H9 (cell line): Measurements from ENCODE around the gene NEGR1. TPM values are rescaled to one million over a fixed set of nuclear protein-coding genes. Genes with fewer than 3 reads are reported as not detected.

Experiments
- DNase-seq: peaks from one replicate; pipeline ENCODE4 v3.0.0-alpha.2; 2017
- H2AFZ ChIP-seq: one replicate; pipeline ENCODE4 v1.6.1; 2013; ENCODE audit warnings: mild to moderate bottlenecking, low read length, control low read depth, moderate library complexity
- H2AK5ac ChIP-seq: 2 replicates; pipeline ENCODE4 v1.6.1; 2013; ENCODE audit warnings: low read length, control low read depth, mixed read lengths; ENCODE audit not compliant: insufficient read length
- H2BK120ac ChIP-seq: one replicate; pipeline ENCODE4 v1.6.1; 2013; ENCODE audit warnings: low read depth, mild to moderate bottlenecking, low read length, control low read depth, inconsistent platforms; ENCODE audit not compliant: poor library complexity, severe bottlenecking
- H2BK12ac ChIP-seq: 2 replicates; pipeline ENCODE4 v1.6.1; 2013; ENCODE audit warnings: low read length, control low read depth, mixed read lengths, low read depth; ENCODE audit not compliant: insufficient read length
- H2BK15ac ChIP-seq: 2 replicates; pipeline ENCODE4 v1.6.1; 2013; ENCODE audit warnings: low read depth, low read length, control low read depth
- H2BK20ac ChIP-seq: one replicate; pipeline ENCODE4 v1.6.1; 2013; ENCODE audit warnings: low read depth, mild to moderate bottlenecking, low read length, control low read depth, inconsistent platforms; ENCODE audit not compliant: poor library complexity, severe bottlenecking
- H2BK5ac ChIP-seq: 2 replicates; pipeline ENCODE4 v1.6.1; 2013; ENCODE audit warnings: low read length, control low read depth, mixed read lengths; ENCODE audit not compliant: insufficient read length
- H3K14ac ChIP-seq: 2 replicates; pipeline ENCODE4 v1.6.1; 2013; ENCODE audit warnings: low read length, control low read depth; ENCODE audit not compliant: insufficient read depth
- H3K18ac ChIP-seq: 2 replicates; pipeline ENCODE4 v1.6.1; 2013; ENCODE audit warnings: low read depth, mild to moderate bottlenecking, mixed read lengths, low read length, control low read depth; ENCODE audit not compliant: insufficient read length
- H3K23ac ChIP-seq: 2 replicates; pipeline ENCODE4 v1.6.1; 2013; ENCODE audit warnings: low read length, control low read depth, mixed read lengths, low read depth; ENCODE audit not compliant: insufficient read length
- H3K23me2 ChIP-seq: 2 replicates; pipeline ENCODE4 v1.6.1; 2013; ENCODE audit warnings: low read depth, mild to moderate bottlenecking, mixed read lengths, low read length, control low read depth; ENCODE audit not compliant: insufficient read length, poor library complexity, severe bottlenecking
- H3K27ac ChIP-seq: 2 replicates; pipeline ENCODE4 v1.5.1; 2013; ENCODE audit warnings: low read length, control low read depth, mixed read lengths, low read depth; ENCODE audit not compliant: insufficient read length
- H3K27me3 ChIP-seq: 2 replicates; pipeline ENCODE4 v1.6.1; 2013; ENCODE audit warnings: low read length, control low read depth, inconsistent platforms; ENCODE audit not compliant: insufficient read depth
- H3K4ac ChIP-seq: 2 replicates; pipeline ENCODE4 v1.6.1; 2013; ENCODE audit warnings: low read depth, mild to moderate bottlenecking, control low read depth, inconsistent platforms, low read length, moderate library complexity
- H3K4me1 ChIP-seq: 2 replicates; pipeline ENCODE4 v1.6.1; 2013; ENCODE audit warnings: low read length, control low read depth, inconsistent platforms; ENCODE audit not compliant: insufficient read depth
- H3K4me2 ChIP-seq: 2 replicates; pipeline ENCODE4 v1.6.1; 2013; ENCODE audit warnings: low read length, control low read depth, mixed read lengths; ENCODE audit not compliant: insufficient read length, insufficient read depth
- H3K56ac ChIP-seq: 2 replicates; pipeline ENCODE4 v1.6.1; 2013; ENCODE audit warnings: low read depth, mild to moderate bottlenecking, mixed read lengths, low read length, control low read depth; ENCODE audit not compliant: insufficient read length
- H3K79me1 ChIP-seq: 2 replicates; pipeline ENCODE4 v1.6.1; 2013; ENCODE audit warnings: low read depth, mild to moderate bottlenecking, moderate library complexity, low read length, control low read depth, inconsistent platforms; ENCODE audit not compliant: insufficient read depth, poor library complexity, severe bottlenecking
- H3K79me2 ChIP-seq: 2 replicates; pipeline ENCODE4 v1.6.1; 2013; ENCODE audit warnings: low read length, control low read depth, inconsistent platforms; ENCODE audit not compliant: insufficient read depth
- H3K9ac ChIP-seq: 2 replicates; pipeline ENCODE4 v1.6.1; 2013; ENCODE audit warnings: low read length, control low read depth, mixed read lengths; ENCODE audit not compliant: insufficient read length; ENCODE audit errors: extremely low read depth
- H3K9me3 ChIP-seq: one replicate; pipeline ENCODE4 v1.6.1; 2013; ENCODE audit warnings: low read depth, low read length, inconsistent platforms; ENCODE audit not compliant: control insufficient read depth
- H3T11ph ChIP-seq: one replicate; pipeline ENCODE4 v1.6.1; 2013; ENCODE audit warnings: mild to moderate bottlenecking, low read length, control low read depth, inconsistent platforms
- H4K20me1 ChIP-seq: one replicate; pipeline ENCODE4 v1.6.1; 2013; ENCODE audit not compliant: control insufficient read depth, insufficient read length, insufficient read depth
- H4K5ac ChIP-seq: 2 replicates; pipeline ENCODE4 v1.6.1; 2013; ENCODE audit warnings: low read depth, mild to moderate bottlenecking, mixed read lengths, low read length, control low read depth; ENCODE audit not compliant: insufficient read length
- H4K8ac ChIP-seq: replicated peaks from 2 replicates; pipeline ENCODE4 v1.6.1; 2013; ENCODE audit warnings: low read length, control low read depth, mixed read lengths, low read depth; ENCODE audit not compliant: insufficient read length
- H4K91ac ChIP-seq: 2 replicates; pipeline ENCODE4 v1.6.1; 2013; ENCODE audit warnings: low read depth, mild to moderate bottlenecking, moderate library complexity, mixed read lengths, low read length, control low read depth; ENCODE audit not compliant: insufficient read length
- H3K27ac Mint-ChIP-seq, 3 experiments: 2 replicates in 2 of 3; 3 replicates in 1 of 3; pipeline ENCODE4 v1.8.0; 2020 to 2021; ENCODE audit warnings: mixed read lengths in 3 of 3, mild to moderate bottlenecking in 1 of 3, moderate library complexity in 1 of 3
- H3K27me3 Mint-ChIP-seq: 2 replicates; pipeline ENCODE4 v1.8.0; 2021; ENCODE audit warnings: low read depth, mild to moderate bottlenecking, moderate library complexity, mixed read lengths
- H3K36me3 Mint-ChIP-seq, 3 experiments: 2 replicates in 2 of 3; 3 replicates in 1 of 3; pipeline ENCODE4 v1.8.0; 2020 to 2021; ENCODE audit warnings: low read depth in 3 of 3, mixed read lengths in 3 of 3; ENCODE audit not compliant: insufficient read depth in 1 of 3
- H3K4me1 Mint-ChIP-seq, 2 experiments: 2 replicates each; pipeline ENCODE4 v1.8.0; 2020; ENCODE audit warnings: mixed read lengths in 2 of 2
- H3K4me3 Mint-ChIP-seq, 2 experiments: 2 replicates in 1 of 2; 3 replicates in 1 of 2; pipeline ENCODE4 v1.8.0; 2020 to 2021; ENCODE audit warnings: mild to moderate bottlenecking in 2 of 2, mixed read lengths in 2 of 2, moderate library complexity in 1 of 2
- H3K9me3 Mint-ChIP-seq, 2 experiments: 2 replicates in 1 of 2; 3 replicates in 1 of 2; pipeline ENCODE4 v1.8.0; 2020; ENCODE audit warnings: mild to moderate bottlenecking in 2 of 2, mixed read lengths in 2 of 2, moderate library complexity in 1 of 2
- CTCF ChIP-seq: fragments of 200-600 bp; sonication (generic); conservative IDR thresholded peaks from 3 replicates; pipeline ENCODE4 v1.8.0; 2021; ENCODE audit warnings: antibody characterized with exemption, mild to moderate bottlenecking
- WGBS: extraction: QIAGEN DNeasy Blood & Tissue Kit; methylation state at CpG from one replicate; pipeline ENCODE4 v1.1.7; 2013; ENCODE audit warnings: missing lambda C conversion rate, low lambda C conversion rate, mixed read lengths; ENCODE audit not compliant: insufficient read length; ENCODE audit errors: extremely low coverage; 5-methylcytosine and 5-hydroxymethylcytosine counted together
- total RNA-seq: library from RNA; stranded (reverse); gene quantifications from 2 replicates; pipeline ENCODE4 v1.2.1, GENCODE V29; 2021

Gene NEGR1
- total RNA-seq, 1 experiment from 2014 or later, result 0.13 TPM

- Histone ChIP-seq H4K20me1 (no peaks in the 10 kb centered on the region), H2BK5ac (no peak overlapping the region), H4K91ac (no peak overlapping the region), H3K79me1 (no peaks in the 10 kb centered on the region), H3K56ac (no peak overlapping the region), H3T11ph (no peak overlapping the region), H3K27ac (no peak overlapping the region), H2BK12ac (no peak overlapping the region), H3K9ac (no peak overlapping the region), H3K4me1 (no peaks in the 10 kb centered on the region), H3K79me2 (no peaks in the 10 kb centered on the region), H2BK20ac (no peak overlapping the region), H3K23me2 (no peaks in the 10 kb centered on the region), H2AFZ (no peak overlapping the region), H3K27me3 (no peaks in the 10 kb centered on the region), H4K5ac (no peak overlapping the region), H3K9me3 (no peaks in the 10 kb centered on the region), H4K8ac (no peak overlapping the region), H3K14ac (no peak overlapping the region), H3K18ac (no peak overlapping the region), H3K4me2 (no peak overlapping the region), H2AK5ac (no peak overlapping the region), H2BK120ac (no peak overlapping the region), H2BK15ac (no peak overlapping the region), H3K23ac (no peak overlapping the region), H3K4ac (no peak overlapping the region)
- H3K9me3 Mint-ChIP-seq, result no peaks in the 10 kb centered on the region
- no peaks in the 10 kb centered on the region for H3K36me3 Mint-ChIP-seq
- H3K27ac Mint-ChIP-seq, result no peak overlapping the region
- H3K4me3 Mint-ChIP-seq, result no peak overlapping the region
- TF ChIP-seq CTCF, result no peak
- no peak for DNase-seq
- H3K4me1 Mint-ChIP-seq, result no peaks in the 10 kb centered on the region
- no peaks in the 10 kb centered on the region for H3K27me3 Mint-ChIP-seq
- WGBS, result no CpG with 5 or more reads among the region's 2 CpGs
These were observed 439.3 kb downstream of the NEGR1 start for GRCh38 chr1:71843012-71843411.
